SK-N-SH (cell line): ENCODE measurements around the gene SP2.
"Not testable (repeated sequence)": the region's sequence is repeated elsewhere in the genome, so short reads cannot be mapped to it uniquely, and the experiment has no call there.

ENCODE experiments used
- CHD2 ChIP-seq: fragments of 150-350 bp; IDR thresholded peaks from 2 replicates; pipeline ENCODE4 v1.6.1; 2018; ENCODE audit warnings: low read length; ENCODE audit not compliant: partially characterized antibody
- EP300 ChIP-seq, 2 experiments: IDR thresholded peaks; 2 replicates each; pipeline versions ENCODE4 v1.4.0 to v1.6.1; 2012; ENCODE audit warnings: borderline replicate concordance in 1 of 2, low read depth in 1 of 2, low read length in 1 of 2
- EZH2phosphoT487 ChIP-seq: fragments of 200-600 bp; sonication (generic); IDR thresholded peaks from 2 replicates; pipeline ENCODE4 v1.6.1; 2017; ENCODE audit warnings: low read depth, mixed run types, mild to moderate bottlenecking, antibody characterized with exemption, moderate library complexity, borderline replicate concordance
- FOXM1 ChIP-seq: IDR thresholded peaks from 2 replicates; pipeline ENCODE4 v1.4.0; 2012; ENCODE audit warnings: low read depth, mild to moderate bottlenecking
- NRF1 ChIP-seq: IDR thresholded peaks from 2 replicates; pipeline ENCODE4 v1.6.1; 2012; ENCODE audit warnings: low read depth, mild to moderate bottlenecking, low read length
- POLR2AphosphoS5 ChIP-seq: IDR thresholded peaks from 2 replicates; pipeline ENCODE4 v1.6.1; 2012; ENCODE audit warnings: low read depth, low read length
- RAD21 ChIP-seq: IDR thresholded peaks from 2 replicates; pipeline ENCODE4 v1.6.1; 2012; ENCODE audit warnings: mild to moderate bottlenecking, low read length
- SIN3A ChIP-seq: IDR thresholded peaks from 2 replicates; pipeline ENCODE4 v1.6.1; 2012; ENCODE audit warnings: low read depth, mild to moderate bottlenecking, low read length, moderate library complexity, borderline replicate concordance
- TAF1 ChIP-seq: IDR thresholded peaks from 2 replicates; pipeline ENCODE4 v1.6.1; 2012; ENCODE audit warnings: low read depth, mild to moderate bottlenecking, low read length, moderate library complexity, borderline replicate concordance
- TCF12 ChIP-seq: IDR thresholded peaks from 2 replicates; pipeline ENCODE4 v1.4.0; 2012
- YY1 ChIP-seq: IDR thresholded peaks from 2 replicates; pipeline ENCODE4 v1.4.0; 2012; ENCODE audit warnings: low read depth, mild to moderate bottlenecking
- TF ChIP-seq, protein P1 (sequence below): IDR thresholded peaks from 2 replicates; pipeline ENCODE4 v1.4.0; 2012; ENCODE audit warnings: low read depth
- TF ChIP-seq, protein P2 (sequence below): fragments of 200-600 bp; sonication (generic); IDR thresholded peaks from 2 replicates; pipeline ENCODE4 v1.6.1; 2017; ENCODE audit warnings: antibody characterized with exemption, mild to moderate bottlenecking, moderate library complexity

DNA sequence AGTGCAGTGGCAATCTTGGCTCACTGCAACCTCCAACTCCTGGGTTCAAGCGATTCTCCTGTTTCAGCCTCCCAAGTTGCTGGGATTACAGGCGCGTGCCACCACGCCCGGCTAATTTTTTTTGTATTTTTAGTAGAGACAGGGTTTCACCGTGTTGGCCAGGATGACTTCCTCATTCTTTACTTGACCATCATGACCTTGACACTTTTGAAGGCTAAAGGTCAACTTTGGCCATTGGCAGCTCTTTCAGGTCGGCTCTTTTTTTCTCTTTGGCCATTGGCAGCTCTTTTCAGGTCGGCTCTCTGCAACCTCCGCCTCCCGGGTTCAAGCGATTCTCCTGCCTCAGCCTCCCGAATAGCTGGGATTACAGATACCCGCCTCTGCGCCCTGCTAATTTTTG lies 23.9 kb downstream of the SP2 start:
- TF ChIP-seq, protein P1, sequence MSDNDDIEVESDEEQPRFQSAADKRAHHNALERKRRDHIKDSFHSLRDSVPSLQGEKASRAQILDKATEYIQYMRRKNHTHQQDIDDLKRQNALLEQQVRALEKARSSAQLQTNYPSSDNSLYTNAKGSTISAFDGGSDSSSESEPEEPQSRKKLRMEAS: not testable (repeated sequence)
- TF ChIP-seq, protein P2, sequence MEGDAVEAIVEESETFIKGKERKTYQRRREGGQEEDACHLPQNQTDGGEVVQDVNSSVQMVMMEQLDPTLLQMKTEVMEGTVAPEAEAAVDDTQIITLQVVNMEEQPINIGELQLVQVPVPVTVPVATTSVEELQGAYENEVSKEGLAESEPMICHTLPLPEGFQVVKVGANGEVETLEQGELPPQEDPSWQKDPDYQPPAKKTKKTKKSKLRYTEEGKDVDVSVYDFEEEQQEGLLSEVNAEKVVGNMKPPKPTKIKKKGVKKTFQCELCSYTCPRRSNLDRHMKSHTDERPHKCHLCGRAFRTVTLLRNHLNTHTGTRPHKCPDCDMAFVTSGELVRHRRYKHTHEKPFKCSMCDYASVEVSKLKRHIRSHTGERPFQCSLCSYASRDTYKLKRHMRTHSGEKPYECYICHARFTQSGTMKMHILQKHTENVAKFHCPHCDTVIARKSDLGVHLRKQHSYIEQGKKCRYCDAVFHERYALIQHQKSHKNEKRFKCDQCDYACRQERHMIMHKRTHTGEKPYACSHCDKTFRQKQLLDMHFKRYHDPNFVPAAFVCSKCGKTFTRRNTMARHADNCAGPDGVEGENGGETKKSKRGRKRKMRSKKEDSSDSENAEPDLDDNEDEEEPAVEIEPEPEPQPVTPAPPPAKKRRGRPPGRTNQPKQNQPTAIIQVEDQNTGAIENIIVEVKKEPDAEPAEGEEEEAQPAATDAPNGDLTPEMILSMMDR: not testable (repeated sequence)
- not testable (repeated sequence) for TF ChIP-seq TAF1; POLR2AphosphoS5; RAD21; EZH2phosphoT487; TCF12; SIN3A; FOXM1; CHD2; YY1; NRF1; EP300 (IDR thresholded peaks at IDR 0.05; ENCODE audit: borderline replicate concordance in 1 of 2, low read depth in 1 of 2, low read length in 1 of 2)
